KBM-7 (cell line): Measurements from ENCODE around the gene SLCO3A1.
"Not testable (repeated sequence)": the region's sequence is repeated elsewhere in the genome, so short reads cannot be mapped to it uniquely, and the experiment has no call there.

ENCODE experiments used
- DNase-seq: peaks from one replicate; pipeline ENCODE4 v3.0.0-alpha.2; 2015
- in situ Hi-C: fragments of 300-500 bp; cut with MboI; formaldehyde crosslinking; loops from 2 replicates; pipeline ENCODE4 v1.14.3; 2020; ENCODE audit warnings: low sequenced_read_pairs, low pct_unique_long_range_greater_than_20kb, mixed read lengths

SLCO3A1 gene

GRCh38 chr15:92170897-92171296, 317.4 kb downstream of the SLCO3A1 start:
- no peak for DNase-seq
- in situ Hi-C loops: no loop called here

GRCh38 chr15:92178911-92179310, 325.4 kb downstream of the SLCO3A1 start:
- DNase-seq: no peak
- in situ Hi-C loops: no loop called here

- in situ Hi-C loops: no loop called here
- no peak for DNase-seq
Observed at GRCh38 chr15:92184142-92184541, 330.6 kb downstream of the SLCO3A1 start.

GRCh38 chr15:92184679-92185230, 331.2 kb downstream of the SLCO3A1 start:
- in situ Hi-C loops: no loop called here
- DNase-seq: no peak

- DNase-seq: no peak
- in situ Hi-C loops: no loop called here
Observed at GRCh38 chr15:92187975-92188374, 334.5 kb downstream of the SLCO3A1 start.

- in situ Hi-C loops: no loop called here
- no peak for DNase-seq
Observed at GRCh38 chr15:92189166-92189565, 335.7 kb downstream of the SLCO3A1 start.

- DNase-seq: no peak
- in situ Hi-C loops: no loop called here
Observed at GRCh38 chr15:92195241-92195640, 341.7 kb downstream of the SLCO3A1 start.

GRCh38 chr15:92196342-92196741, 342.8 kb downstream of the SLCO3A1 start:
- no peak for DNase-seq
- in situ Hi-C loops: no loop called here

- in situ Hi-C loops: no loop called here
Observed at GRCh38 chr15:92197746-92198145, 344.2 kb downstream of the SLCO3A1 start.

GRCh38 chr15:92200891-92201290, 347.4 kb downstream of the SLCO3A1 start:
- DNase-seq: no peak
- in situ Hi-C loops: no loop called here

More at GRCh38 chr15:92197746-92198145, 344.2 kb downstream of the SLCO3A1 start:
- DNase-seq: no peak

GRCh38 chr15:92205255-92205739, 351.8 kb downstream of the SLCO3A1 start:
- in situ Hi-C loops: no loop called here

GRCh38 chr15:92207601-92208000, 354.1 kb downstream of the SLCO3A1 start:
- in situ Hi-C loops, DNase-seq: not testable (repeated sequence)

More at GRCh38 chr15:92205255-92205739, 351.8 kb downstream of the SLCO3A1 start:
- DNase-seq: no peak
